GM18867 (cell line): ENCODE measurements around the gene CLEC16A.
A peak's percentile ranks its signal among the peaks of the same experiment; 100 is the strongest.

Experiments
- ATAC-seq: cut with Tn5 transposase; IDR thresholded peaks from one replicate; pipeline ENCODE4 v1.9.1; 2021; ENCODE audit warnings: mild to moderate bottlenecking, moderate library complexity; ENCODE audit not compliant: unreplicated experiment

CLEC16A gene

GRCh38 chr16:11034481-11034931 lies 90.1 kb downstream of the CLEC16A start:
- ATAC-seq, result no peak

GRCh38 chr16:11035096-11035495 lies 90.7 kb downstream of the CLEC16A start:
- no peak for ATAC-seq

GRCh38 chr16:11036040-11036439 lies 91.7 kb downstream of the CLEC16A start:
- ATAC-seq, result no peak

GRCh38 chr16:11036868-11037410 lies 92.6 kb downstream of the CLEC16A start:
- ATAC-seq, result no peak

GRCh38 chr16:11038305-11038704 lies 93.9 kb downstream of the CLEC16A start:
- no peak for ATAC-seq

GRCh38 chr16:11038777-11039176 lies 94.4 kb downstream of the CLEC16A start:
- no peak for ATAC-seq

GRCh38 chr16:11039726-11040125 lies 95.4 kb downstream of the CLEC16A start:
- no peak for ATAC-seq

- ATAC-seq, result no peak
These were observed 97.8 kb downstream of the CLEC16A start for GRCh38 chr16:11042191-11042590.

- ATAC-seq, result no peak
These were observed 101.1 kb downstream of the CLEC16A start for GRCh38 chr16:11045441-11045840.

GRCh38 chr16:11045846-11046245 lies 101.5 kb downstream of the CLEC16A start:
- ATAC-seq, result no peak

GRCh38 chr16:11046382-11046931 lies 102.1 kb downstream of the CLEC16A start:
- ATAC-seq, result no peak

- no peak for ATAC-seq
These were observed 102.7 kb downstream of the CLEC16A start for GRCh38 chr16:11047057-11047456.

- no peak for ATAC-seq
These were observed 103.8 kb downstream of the CLEC16A start for GRCh38 chr16:11047939-11048800.

GRCh38 chr16:11049396-11050059 lies 105.2 kb downstream of the CLEC16A start:
- ATAC-seq, result no peak

GRCh38 chr16:11050536-11050935 lies 106.2 kb downstream of the CLEC16A start:
- ATAC-seq, result no peak

GRCh38 chr16:11050944-11051343 lies 106.6 kb downstream of the CLEC16A start:
- ATAC-seq, result no peak

GRCh38 chr16:11051430-11051829 lies 107.1 kb downstream of the CLEC16A start:
- no peak for ATAC-seq

- peak; percentile 78 for ATAC-seq
These were observed 107.8 kb downstream of the CLEC16A start for GRCh38 chr16:11051879-11052808.

- no peak for ATAC-seq
These were observed 109.6 kb downstream of the CLEC16A start for GRCh38 chr16:11053916-11054460.
